PC-3 (cell line): ENCODE data around the gene CD48.

Experiments used
- CTCF ChIP-seq: fragments of 300-600 bp; sonication (generic); conservative IDR thresholded peaks from 2 replicates; pipeline ENCODE4 v1.5.1; 2017; ENCODE audit warnings: antibody characterized with exemption, low read depth, mild to moderate bottlenecking, low read length
- EZH2 ChIP-seq: fragments of 300-600 bp; sonication (generic); IDR thresholded peaks from one replicate; pipeline ENCODE4 v1.6.1; 2017; ENCODE audit warnings: antibody characterized with exemption, mild to moderate bottlenecking, low read length; ENCODE audit not compliant: unreplicated experiment

- TF ChIP-seq CTCF (no peak), EZH2 (no peak)
These were observed 54.9 kb downstream of the CD48 start for GRCh38 chr1:160656737-160657136.
